NB4 (cell line): ENCODE results near the gene KLHL22.

ENCODE experiments used
- CTCF ChIP-seq: IDR thresholded peaks from one replicate; pipeline ENCODE4 v1.5.1; 2012; ENCODE audit warnings: low read depth, low read length
- MAX ChIP-seq: IDR thresholded peaks from 2 replicates; pipeline ENCODE4 v1.6.1; 2011; ENCODE audit warnings: low read depth, low read length
- MYC ChIP-seq: IDR thresholded peaks from 2 replicates; pipeline ENCODE4 v1.6.1; 2011; ENCODE audit warnings: low read depth, low read length
- POLR2A ChIP-seq: IDR thresholded peaks from 2 replicates; pipeline ENCODE4 v1.6.1; 2011; ENCODE audit warnings: mild to moderate bottlenecking; ENCODE audit not compliant: insufficient read length; ENCODE audit errors: extremely low read depth

DNA sequence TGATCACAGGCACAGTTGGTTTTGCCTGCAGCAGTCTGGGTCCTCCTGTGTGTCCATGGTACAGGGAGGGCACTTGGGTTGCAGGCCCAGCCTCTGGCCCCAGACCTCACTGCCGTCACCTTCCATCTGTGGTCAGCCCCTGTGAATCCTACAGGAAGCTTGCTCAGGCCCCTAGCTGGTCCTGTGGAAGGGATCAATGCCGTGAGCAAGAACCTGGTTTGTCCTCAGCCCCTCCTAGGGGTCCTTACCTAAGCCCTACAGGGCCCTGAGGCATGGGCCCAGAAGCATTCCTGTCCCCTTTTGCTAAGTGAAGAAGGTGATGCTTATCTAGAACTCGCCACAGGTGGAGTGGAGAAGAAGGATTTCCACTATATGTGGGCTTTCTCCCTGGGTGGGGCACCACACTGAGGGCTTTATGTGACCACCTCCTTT lies 41.7 kb upstream of the KLHL22 start:
- TF ChIP-seq CTCF (no peak), POLR2A (no peak), MAX (no peak), MYC (no peak)
